ENCODE measurements around the gene PTPN1. TPM values are rescaled to one million over a fixed set of nuclear protein-coding genes. Genes with fewer than 3 reads are reported as not detected.

The PTPN1 gene
- total and polyA plus RNA-seq, 2 experiments from 2014 or later, result 19.4 to 29.4 TPM

DNA sequence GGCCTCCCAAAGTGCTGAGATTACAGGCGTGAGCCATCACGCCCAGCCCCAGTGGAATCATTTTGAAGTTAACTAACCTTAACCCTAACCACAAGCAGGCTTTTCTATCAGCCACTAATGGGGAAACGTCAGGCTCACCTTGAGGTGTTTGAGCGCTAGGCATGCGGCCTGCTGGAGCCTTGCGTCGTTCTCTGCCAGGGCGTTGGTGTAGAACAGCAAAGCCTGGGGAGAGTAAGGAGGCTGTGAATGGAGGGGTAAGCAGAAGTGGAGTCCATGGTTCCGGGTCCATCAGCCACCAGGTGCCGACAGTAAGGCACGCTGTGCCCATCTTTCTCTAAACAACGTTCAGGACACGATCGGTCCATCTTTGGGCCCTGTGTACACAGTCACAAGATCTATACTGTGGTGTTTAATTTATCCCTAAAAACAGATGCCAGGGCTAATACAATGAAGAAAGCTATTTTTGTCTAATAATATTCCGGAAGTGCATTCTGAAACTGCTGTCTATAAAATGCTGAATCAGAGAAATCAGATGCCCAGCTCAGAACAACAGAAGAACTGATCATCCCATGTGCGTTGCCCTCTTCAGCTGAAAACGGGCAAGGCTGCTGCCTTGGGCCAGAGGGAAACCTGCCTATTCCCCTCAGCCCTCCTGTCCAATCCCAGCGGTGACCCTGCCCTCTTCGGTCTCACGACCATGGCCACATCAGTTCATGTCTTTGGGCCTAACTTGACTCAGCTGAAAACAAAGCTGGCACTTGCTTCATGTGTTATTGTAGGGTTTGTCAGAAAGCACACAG lies 79.6 kb downstream of the PTPN1 start:
- no peak overlapping the region for H3K4me3 ChIP-seq
- H3K4me1 ChIP-seq (ENCODE audit: low read depth), result no peaks in the 10 kb centered on the region
- TF ChIP-seq CTCF (IDR thresholded peaks at IDR 0.05; ENCODE audit: low read depth, low read length), result no peak
- no peaks in the 10 kb centered on the region for H3K9me3 ChIP-seq (ENCODE audit: low read depth)
- H3K36me3 ChIP-seq, result no peaks in the 10 kb centered on the region
- DNase-seq (ENCODE audit: low read depth in 1 of 2, low spot score in 1 of 2), result no peak
- no peak overlapping the region for H3K27ac ChIP-seq
- H3K27me3 ChIP-seq, result no peaks in the 10 kb centered on the region

DNA sequence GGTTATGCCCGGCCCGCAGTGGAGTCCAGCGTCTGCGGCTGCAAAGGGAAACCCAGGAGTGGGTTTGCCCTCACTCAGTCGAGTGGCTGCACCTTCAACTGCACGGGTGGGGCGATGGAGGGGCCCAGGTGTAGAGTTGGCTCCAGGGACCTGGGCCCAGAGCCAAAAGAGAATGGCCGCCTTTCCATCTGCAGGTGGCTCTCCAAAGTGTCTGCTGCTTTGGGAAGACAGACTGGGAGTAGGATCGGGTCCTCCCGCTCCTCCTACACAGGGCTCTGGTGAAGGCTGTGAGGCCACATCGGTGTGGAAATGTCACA lies 80.1 kb downstream of the PTPN1 start:
- no peaks in the 10 kb centered on the region for H3K36me3 ChIP-seq
- H3K27me3 ChIP-seq, result no peaks in the 10 kb centered on the region
- H3K4me3 ChIP-seq, result no peak overlapping the region
- H3K9me3 ChIP-seq (ENCODE audit: low read depth), result no peaks in the 10 kb centered on the region
- H3K27ac ChIP-seq, result no peak overlapping the region
- DNase-seq (ENCODE audit: low read depth in 1 of 2, low spot score in 1 of 2), result no peak
- TF ChIP-seq CTCF (IDR thresholded peaks at IDR 0.05; ENCODE audit: low read depth, low read length), result no peak
- no peaks in the 10 kb centered on the region for H3K4me1 ChIP-seq (ENCODE audit: low read depth)

- Histone ChIP-seq H3K4me1 (ENCODE audit: low read depth) (peaks cover 4% of the 10 kb centered on the region), H3K9me3 (ENCODE audit: low read depth) (no peaks in the 10 kb centered on the region), H3K27ac (no peak overlapping the region), H3K4me3 (no peak overlapping the region), H3K36me3 (no peaks in the 10 kb centered on the region), H3K27me3 (no peaks in the 10 kb centered on the region)
- TF ChIP-seq CTCF (IDR thresholded peaks at IDR 0.05; ENCODE audit: low read depth, low read length), result no peak
- no peak for DNase-seq (ENCODE audit: low read depth in 1 of 2, low spot score in 1 of 2)
Measured at GRCh38 chr20:50591233-50591852, 81.2 kb downstream of the PTPN1 start.

- peak overlapping the region; percentile 43 for H3K27ac ChIP-seq
- H3K36me3 ChIP-seq, result no peaks in the 10 kb centered on the region
- no peak overlapping the region for H3K4me3 ChIP-seq
- peaks cover 6% of the 10 kb centered on the region for H3K4me1 ChIP-seq (ENCODE audit: low read depth)
- H3K27me3 ChIP-seq, result no peaks in the 10 kb centered on the region
- TF ChIP-seq CTCF (IDR thresholded peaks at IDR 0.05; ENCODE audit: low read depth, low read length), result no peak
- DNase-seq (ENCODE audit: low read depth in 1 of 2, low spot score in 1 of 2), result no peak
- H3K9me3 ChIP-seq (ENCODE audit: low read depth), result no peaks in the 10 kb centered on the region
Measured at GRCh38 chr20:50592282-50593004, 82.3 kb downstream of the PTPN1 start.

DNA sequence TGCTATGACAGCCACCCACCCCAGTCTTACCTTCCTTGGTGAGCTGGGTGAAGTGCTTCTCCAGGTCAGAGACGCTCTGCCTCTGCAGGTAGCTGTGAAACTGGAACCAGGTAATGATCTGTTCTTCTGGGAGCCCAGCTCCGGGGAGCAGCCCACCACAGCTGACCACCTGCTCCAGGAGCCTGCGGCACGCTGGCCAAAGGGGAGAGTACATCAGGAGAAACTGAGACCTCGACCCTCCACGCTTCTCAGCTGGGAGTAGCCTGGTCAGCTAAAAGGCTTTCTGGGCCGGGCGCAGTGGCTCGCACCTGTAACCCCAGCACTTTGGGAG lies 82.8 kb downstream of the PTPN1 start:
- Histone ChIP-seq H3K36me3 (no peaks in the 10 kb centered on the region), H3K27ac (no peak overlapping the region), H3K9me3 (ENCODE audit: low read depth) (no peaks in the 10 kb centered on the region), H3K4me3 (no peak overlapping the region), H3K4me1 (ENCODE audit: low read depth) (peaks cover 6% of the 10 kb centered on the region), H3K27me3 (no peaks in the 10 kb centered on the region)
- no peak for DNase-seq (ENCODE audit: low read depth in 1 of 2, low spot score in 1 of 2)
- TF ChIP-seq CTCF (IDR thresholded peaks at IDR 0.05; ENCODE audit: low read depth, low read length), result no peak
